SK-N-SH (cell line): Measurements from ENCODE around the gene SETBP1. TPM values are rescaled to one million over a fixed set of nuclear protein-coding genes. Genes with fewer than 3 reads are reported as not detected.
"Not testable (repeated sequence)": the region's sequence is repeated elsewhere in the genome, so short reads cannot be mapped to it uniquely, and the experiment has no call there.

Experiments
- CTCF ChIA-PET: fragments of 300-600, 350-600 bp; formaldehyde crosslinking; extraction: SDS; loops from one replicate; lab custom pipeline; 2021; lab: Yijun Ruan, JAX
- POLR2A ChIA-PET: fragments of 350-600 bp; sonication (Branson Sonifier 250); formaldehyde crosslinking; extraction: SDS; loops from one replicate; lab custom pipeline; 2020; ENCODE audit warnings: antibody characterized with exemption, inconsistent platforms; lab: Yijun Ruan, JAX
- DNase-seq: peaks from one replicate; pipeline ENCODE4 v3.0.0; 2012
- H2AFZ ChIP-seq: fragments of 200-600 bp; sonication (generic); 2 replicates; pipeline ENCODE4 v1.8.1; 2016; ENCODE audit warnings: antibody characterized with exemption, mild to moderate bottlenecking, low read depth
- H3F3A ChIP-seq: fragments of 200-600 bp; sonication (generic); replicated peaks from 2 replicates; pipeline ENCODE3; 2016; ENCODE audit warnings: antibody characterized with exemption, mild to moderate bottlenecking; ENCODE audit not compliant: insufficient read depth
- H3K27ac ChIP-seq, 2 experiments: fragments of 200-500 bp in 1 of 2; fragments of 200-600 bp in 1 of 2; sonication (Bioruptor generic) in 1 of 2; sonication (generic), shearing (Covaris generic) in 1 of 2; 2 replicates each; pipeline versions ENCODE4 v1.5.1 to v1.6.1; 2014 to 2016; ENCODE audit warnings: low read depth in 2 of 2, inconsistent platforms in 1 of 2, low read length in 1 of 2, mild to moderate bottlenecking in 1 of 2, mixed read lengths in 1 of 2
- H3K27me3 ChIP-seq: fragments of 200-600 bp; sonication (generic), shearing (Covaris generic); 2 replicates; pipeline ENCODE4 v1.6.1; 2016; ENCODE audit warnings: mixed run types; ENCODE audit not compliant: insufficient read depth
- H3K36me3 ChIP-seq, 2 experiments: fragments of 200-500 bp in 1 of 2; fragments of 200-600 bp in 1 of 2; sonication (Bioruptor generic) in 1 of 2; sonication (generic) in 1 of 2; replicated peaks in 1 of 2; 2 replicates each; pipeline versions ENCODE3 to v1.5.1; 2014 to 2016; ENCODE audit warnings: low read length in 1 of 2, mild to moderate bottlenecking in 1 of 2; ENCODE audit not compliant: insufficient read depth in 2 of 2, control insufficient read depth in 1 of 2
- H3K4me1 ChIP-seq, 2 experiments: fragments of 200-500 bp in 1 of 2; fragments of 200-600 bp in 1 of 2; sonication (Bioruptor generic) in 1 of 2; sonication (generic), shearing (Covaris generic) in 1 of 2; 2 replicates each; pipeline versions ENCODE4 v1.5.1 to v1.6.1; 2014 to 2016; ENCODE audit warnings: low read depth in 1 of 2, low read length in 1 of 2, mixed run types in 1 of 2; ENCODE audit not compliant: insufficient read depth in 2 of 2, control insufficient read depth in 1 of 2
- H3K4me2 ChIP-seq: fragments of 200-600 bp; sonication (generic), shearing (Covaris generic); 2 replicates; pipeline ENCODE4 v1.6.1; 2017; ENCODE audit warnings: mixed run types
- H3K4me3 ChIP-seq, 2 experiments: fragments of 200-500 bp in 1 of 2; fragments of 200-600 bp in 1 of 2; sonication (Bioruptor generic) in 1 of 2; sonication (generic), shearing (Covaris generic) in 1 of 2; 2 replicates each; pipeline versions ENCODE4 v1.5.1 to v1.8.1; 2014 to 2016; ENCODE audit warnings: low read depth in 2 of 2, inconsistent platforms in 1 of 2, low read length in 1 of 2, mild to moderate bottlenecking in 1 of 2, mixed read lengths in 1 of 2, moderate library complexity in 1 of 2
- H3K79me2 ChIP-seq: fragments of 200-600 bp; sonication (generic); 2 replicates; pipeline ENCODE4 v1.8.1; 2017; ENCODE audit warnings: mild to moderate bottlenecking; ENCODE audit not compliant: insufficient read depth
- H3K9ac ChIP-seq: fragments of 200-600 bp; sonication (generic); 2 replicates; pipeline ENCODE4 v1.6.1; 2017; ENCODE audit warnings: mixed run types
- H3K9me2 ChIP-seq: fragments of 200-600 bp; sonication (generic); 2 replicates; pipeline ENCODE4 v1.6.1; 2017; ENCODE audit warnings: mixed run types
- H3K9me3 ChIP-seq: fragments of 200-600 bp; sonication (generic); 2 replicates; pipeline ENCODE4 v1.6.1; 2017; ENCODE audit warnings: mixed run types, mild to moderate bottlenecking, moderate library complexity
- H4K20me1 ChIP-seq: fragments of 200-600 bp; sonication (generic); 2 replicates; pipeline ENCODE4 v1.6.1; 2017; ENCODE audit warnings: mild to moderate bottlenecking, mixed run types; ENCODE audit not compliant: insufficient read depth
- ELF1 ChIP-seq: IDR thresholded peaks from 2 replicates; pipeline ENCODE4 v1.4.0; 2012
- EP300 ChIP-seq, 2 experiments: IDR thresholded peaks; 2 replicates each; pipeline versions ENCODE4 v1.4.0 to v1.6.1; 2012; ENCODE audit warnings: borderline replicate concordance in 1 of 2, low read depth in 1 of 2, low read length in 1 of 2
- FOSL2 ChIP-seq: IDR thresholded peaks from 2 replicates; pipeline ENCODE4 v1.4.0; 2012; ENCODE audit warnings: low read depth, mild to moderate bottlenecking, moderate library complexity, borderline replicate concordance
- JUND ChIP-seq: IDR thresholded peaks from 2 replicates; pipeline ENCODE4 v1.4.0; 2012
- MAX ChIP-seq: IDR thresholded peaks from 2 replicates; pipeline ENCODE4 v1.4.0; 2012; ENCODE audit warnings: low read depth
- RCOR1 ChIP-seq: fragments of 150-350 bp; IDR thresholded peaks from 2 replicates; pipeline ENCODE4 v1.6.1; 2017; ENCODE audit warnings: antibody characterized with exemption, low read length
- RXRA ChIP-seq: IDR thresholded peaks from 2 replicates; pipeline ENCODE4 v1.4.0; 2012; ENCODE audit warnings: low read depth, mild to moderate bottlenecking, borderline replicate concordance
- SMC3 ChIP-seq: IDR thresholded peaks from 2 replicates; pipeline ENCODE4 v1.6.1; 2012; ENCODE audit warnings: low read depth, low read length, improper control_type of control experiment
- TAF1 ChIP-seq: IDR thresholded peaks from 2 replicates; pipeline ENCODE4 v1.6.1; 2012; ENCODE audit warnings: low read depth, mild to moderate bottlenecking, low read length, moderate library complexity, borderline replicate concordance
- TCF12 ChIP-seq: IDR thresholded peaks from 2 replicates; pipeline ENCODE4 v1.4.0; 2012
- TEAD4 ChIP-seq: IDR thresholded peaks from 2 replicates; pipeline ENCODE4 v1.4.0; 2012; ENCODE audit warnings: mild to moderate bottlenecking, borderline replicate concordance; ENCODE audit not compliant: insufficient read depth
- USF2 ChIP-seq: fragments of 150-350 bp; IDR thresholded peaks from 2 replicates; pipeline ENCODE4 v1.6.1; 2017; ENCODE audit warnings: antibody characterized with exemption, low read length, low read depth, borderline replicate concordance
- YY1 ChIP-seq: IDR thresholded peaks from 2 replicates; pipeline ENCODE4 v1.4.0; 2012; ENCODE audit warnings: low read depth, mild to moderate bottlenecking
- WGBS: methylation state at CpG from one replicate; pipeline ENCODE4 v1.1.6; 2017; ENCODE audit warnings: low lambda C conversion rate; 5-methylcytosine and 5-hydroxymethylcytosine counted together
- polyA plus RNA-seq, 3 experiments: library from polyadenylated mRNA; depleted of rRNA; stranded (reverse); fragments of >200 nt; gene quantifications; 2 replicates each; pipeline ENCODE4 v1.2.3, GENCODE V29; 2012
- TF ChIP-seq, protein P1 (sequence below): IDR thresholded peaks from 2 replicates; pipeline ENCODE4; 2012

Gene SETBP1
- polyA plus RNA-seq, 1 of the 3 experiments (the other 2 are of a cell fraction), result 3.0 TPM

GRCh38 chr18:44719519-44720060 is 38.9 kb downstream of the SETBP1 start:
- H3K4me1 ChIP-seq, result peaks cover 9 to 18% of the 10 kb centered on the region in 2 experiments; a peak in 3 of 4 replicates
- no peak overlapping the region for H2AFZ ChIP-seq
- H3K79me2 ChIP-seq, result 0 out of 2 replicates have a peak, but pooled peaks cover 2% of the 10 kb centered on the region
- DNase-seq, result no peak
- no peaks in the 10 kb centered on the region for H3K9me3 ChIP-seq
- no peaks in the 10 kb centered on the region for H3K36me3 ChIP-seq
- H3K9ac ChIP-seq, result no peak overlapping the region
- no peaks in the 10 kb centered on the region for H4K20me1 ChIP-seq
- CTCF ChIA-PET, result interaction anchor here (1.0 to 1.8 kb wide), 2 partner anchors 13 to 24 kb away, joined by 4 to 6 read pairs; no protein-coding TSS in a partner anchor
- no peak overlapping the region for H3K27ac ChIP-seq
- 95% methylated on average over 3 of the region's 3 CpGs for WGBS
- POLR2A ChIA-PET, result no interaction called here
- no peaks in the 10 kb centered on the region for H3K27me3 ChIP-seq
- H3K4me2 ChIP-seq, result no peak overlapping the region
- no peak for TF ChIP-seq EP300 (IDR thresholded peaks at IDR 0.05; ENCODE audit: borderline replicate concordance in 1 of 2, low read depth in 1 of 2, low read length in 1 of 2)
- no peak for TF ChIP-seq ELF1
- no peak for TF ChIP-seq RXRA
- no peak for TF ChIP-seq USF2
- no peak for TF ChIP-seq TEAD4
- no peak for TF ChIP-seq FOSL2
- TF ChIP-seq SMC3, result no peak
- no peak for TF ChIP-seq YY1
- no peak for TF ChIP-seq RCOR1
- TF ChIP-seq, protein P1, sequence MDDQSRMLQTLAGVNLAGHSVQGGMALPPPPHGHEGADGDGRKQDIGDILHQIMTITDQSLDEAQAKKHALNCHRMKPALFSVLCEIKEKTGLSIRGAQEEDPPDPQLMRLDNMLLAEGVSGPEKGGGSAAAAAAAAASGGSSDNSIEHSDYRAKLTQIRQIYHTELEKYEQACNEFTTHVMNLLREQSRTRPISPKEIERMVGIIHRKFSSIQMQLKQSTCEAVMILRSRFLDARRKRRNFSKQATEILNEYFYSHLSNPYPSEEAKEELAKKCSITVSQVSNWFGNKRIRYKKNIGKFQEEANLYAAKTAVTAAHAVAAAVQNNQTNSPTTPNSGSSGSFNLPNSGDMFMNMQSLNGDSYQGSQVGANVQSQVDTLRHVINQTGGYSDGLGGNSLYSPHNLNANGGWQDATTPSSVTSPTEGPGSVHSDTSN, result no peak
- no peak for TF ChIP-seq TAF1
- TF ChIP-seq MAX, result no peak
- TF ChIP-seq TCF12, result no peak
- TF ChIP-seq JUND, result no peak
- no peaks in the 10 kb centered on the region for H3K9me2 ChIP-seq
- no peak overlapping the region for H3K4me3 ChIP-seq
- H3F3A ChIP-seq, result no peaks in the 10 kb centered on the region

DNA sequence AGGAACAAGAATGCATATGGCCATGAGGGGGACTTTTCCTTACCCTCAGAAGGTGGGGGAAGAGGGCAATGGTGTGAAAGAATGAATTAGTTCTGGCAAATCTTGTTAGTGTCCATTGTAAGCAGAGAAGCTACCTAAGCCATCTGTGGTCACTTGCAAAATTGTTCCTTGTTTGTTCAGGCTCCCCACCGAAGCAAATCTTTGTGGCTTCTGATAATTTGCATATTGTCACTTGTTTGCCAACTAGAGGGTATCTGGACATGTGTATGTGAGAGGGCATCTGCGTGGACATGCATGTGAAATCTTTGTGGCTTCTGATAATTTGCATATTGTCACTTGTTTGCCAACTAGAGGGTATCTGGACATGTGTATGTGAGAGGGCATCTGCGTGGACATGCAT is 41.1 kb downstream of the SETBP1 start:
- H3K27me3 ChIP-seq, H3K9me2 ChIP-seq, CTCF ChIA-PET, H3K27ac ChIP-seq, H3K9me3 ChIP-seq, H3K4me2 ChIP-seq, H3F3A ChIP-seq, DNase-seq, H3K4me3 ChIP-seq, POLR2A ChIA-PET, H3K9ac ChIP-seq, H3K36me3 ChIP-seq, H2AFZ ChIP-seq, H4K20me1 ChIP-seq: not testable (repeated sequence)
- Histone ChIP-seq H3K4me1 (peaks cover 12 to 30% of the 10 kb centered on the region in 2 experiments), H3K79me2 (0 out of 2 replicates have a peak, but pooled peaks cover 17% of the 10 kb centered on the region)
- WGBS, result 86% methylated on average over 3 of the region's 3 CpGs
